Activated CD4-positive, CD25-positive, alpha-beta regulatory T cell (primary cell): ENCODE results near the gene KIF21A.
"Not testable (repeated sequence)": the region's sequence is repeated elsewhere in the genome, so short reads cannot be mapped to it uniquely, and the experiment has no call there.

Experiments
- DNase-seq, 4 experiments: peaks; one replicate each; lab custom pipeline; 2025; lab: John Stamatoyannopoulos, UW

Gene KIF21A, protein sequence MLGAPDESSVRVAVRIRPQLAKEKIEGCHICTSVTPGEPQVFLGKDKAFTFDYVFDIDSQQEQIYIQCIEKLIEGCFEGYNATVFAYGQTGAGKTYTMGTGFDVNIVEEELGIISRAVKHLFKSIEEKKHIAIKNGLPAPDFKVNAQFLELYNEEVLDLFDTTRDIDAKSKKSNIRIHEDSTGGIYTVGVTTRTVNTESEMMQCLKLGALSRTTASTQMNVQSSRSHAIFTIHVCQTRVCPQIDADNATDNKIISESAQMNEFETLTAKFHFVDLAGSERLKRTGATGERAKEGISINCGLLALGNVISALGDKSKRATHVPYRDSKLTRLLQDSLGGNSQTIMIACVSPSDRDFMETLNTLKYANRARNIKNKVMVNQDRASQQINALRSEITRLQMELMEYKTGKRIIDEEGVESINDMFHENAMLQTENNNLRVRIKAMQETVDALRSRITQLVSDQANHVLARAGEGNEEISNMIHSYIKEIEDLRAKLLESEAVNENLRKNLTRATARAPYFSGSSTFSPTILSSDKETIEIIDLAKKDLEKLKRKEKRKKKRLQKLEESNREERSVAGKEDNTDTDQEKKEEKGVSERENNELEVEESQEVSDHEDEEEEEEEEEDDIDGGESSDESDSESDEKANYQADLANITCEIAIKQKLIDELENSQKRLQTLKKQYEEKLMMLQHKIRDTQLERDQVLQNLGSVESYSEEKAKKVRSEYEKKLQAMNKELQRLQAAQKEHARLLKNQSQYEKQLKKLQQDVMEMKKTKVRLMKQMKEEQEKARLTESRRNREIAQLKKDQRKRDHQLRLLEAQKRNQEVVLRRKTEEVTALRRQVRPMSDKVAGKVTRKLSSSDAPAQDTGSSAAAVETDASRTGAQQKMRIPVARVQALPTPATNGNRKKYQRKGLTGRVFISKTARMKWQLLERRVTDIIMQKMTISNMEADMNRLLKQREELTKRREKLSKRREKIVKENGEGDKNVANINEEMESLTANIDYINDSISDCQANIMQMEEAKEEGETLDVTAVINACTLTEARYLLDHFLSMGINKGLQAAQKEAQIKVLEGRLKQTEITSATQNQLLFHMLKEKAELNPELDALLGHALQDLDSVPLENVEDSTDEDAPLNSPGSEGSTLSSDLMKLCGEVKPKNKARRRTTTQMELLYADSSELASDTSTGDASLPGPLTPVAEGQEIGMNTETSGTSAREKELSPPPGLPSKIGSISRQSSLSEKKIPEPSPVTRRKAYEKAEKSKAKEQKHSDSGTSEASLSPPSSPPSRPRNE (N-terminal part only)

DNA sequence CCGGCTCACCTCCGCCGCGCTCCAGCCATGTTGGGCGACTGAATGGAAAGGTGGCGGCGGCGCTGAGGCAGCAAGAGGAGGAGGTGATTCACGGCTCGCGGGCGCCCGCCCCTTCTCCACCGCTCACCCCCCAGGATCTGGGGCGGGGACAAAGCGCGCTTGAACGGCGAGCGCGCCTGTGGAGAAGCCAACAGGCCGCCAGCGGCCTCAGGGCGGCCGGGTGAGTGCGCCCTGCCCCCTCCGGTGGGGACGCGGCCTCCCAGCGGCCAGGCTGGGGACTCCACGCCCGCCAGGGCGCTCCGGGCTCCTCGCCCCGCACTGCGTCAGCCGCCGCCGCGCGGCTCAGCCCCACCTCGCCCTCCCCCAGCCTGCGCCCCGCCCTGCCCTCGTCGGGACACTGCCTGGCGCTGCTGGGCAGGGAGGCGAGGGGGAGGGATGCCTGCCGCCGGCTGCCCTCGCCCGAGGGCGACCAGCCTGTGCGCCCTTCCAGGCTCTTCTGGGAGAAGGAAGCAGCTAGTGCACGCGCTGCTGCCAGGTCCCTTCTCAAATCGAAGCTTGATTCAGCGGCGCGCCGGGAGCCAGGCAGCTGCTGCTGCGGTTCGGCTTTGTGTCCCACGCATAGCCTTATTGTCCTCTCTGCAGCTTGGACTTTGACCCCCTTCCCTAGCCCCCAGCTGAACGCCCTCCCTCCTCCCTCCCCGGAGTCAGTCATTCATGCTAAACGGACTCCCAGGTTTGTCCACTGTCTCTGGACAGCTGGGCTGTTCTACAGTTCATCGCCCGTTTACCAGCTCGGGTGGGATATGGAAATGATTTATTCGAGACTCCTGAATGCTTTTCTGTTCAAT is at the start of gene KIF21A:
Gene KIF21A, minus strand, starts transcription at position 40 of the 848 bp plus-strand sequence. CDS start 150 bp downstream, outside the sequence.
- peak; percentile 79 to 83 (median 80) for DNase-seq

DNA sequence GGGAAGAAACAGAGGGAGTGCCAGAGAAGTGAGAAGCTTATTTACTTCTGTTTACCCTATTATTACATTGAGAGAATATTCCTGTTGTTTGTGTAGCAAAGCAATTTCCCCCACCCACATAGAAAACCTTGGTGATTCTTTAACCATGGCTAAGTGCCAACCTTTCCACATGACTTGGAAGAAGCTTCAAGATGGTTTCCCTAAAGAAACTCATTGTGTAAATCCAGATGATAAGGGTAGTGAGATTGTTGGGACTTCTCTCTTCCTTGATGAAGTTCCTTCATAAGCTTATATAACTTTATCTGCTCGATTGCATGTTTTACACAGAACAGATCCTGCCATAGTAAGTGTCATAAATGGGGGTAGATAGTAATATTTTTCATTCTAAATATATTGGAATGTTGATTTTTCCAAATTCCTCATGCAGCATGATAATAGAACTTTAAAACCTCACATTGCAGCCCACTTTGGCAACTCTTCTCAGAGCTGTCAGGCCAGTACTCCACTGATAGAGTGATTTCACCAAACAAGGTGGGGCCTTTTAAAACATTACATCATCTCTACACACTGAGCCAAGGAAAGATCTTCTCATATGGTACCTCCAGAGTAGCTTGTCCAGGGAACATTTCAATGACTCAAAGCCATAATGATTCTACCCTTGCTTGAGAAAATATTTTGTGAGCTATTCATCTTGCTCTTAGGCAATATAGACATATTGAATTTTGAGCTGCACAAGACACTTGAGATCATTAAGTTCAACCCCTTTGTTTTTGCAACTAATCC is 47.8 kb upstream of the KIF21A start:
- no peak for DNase-seq

DNA sequence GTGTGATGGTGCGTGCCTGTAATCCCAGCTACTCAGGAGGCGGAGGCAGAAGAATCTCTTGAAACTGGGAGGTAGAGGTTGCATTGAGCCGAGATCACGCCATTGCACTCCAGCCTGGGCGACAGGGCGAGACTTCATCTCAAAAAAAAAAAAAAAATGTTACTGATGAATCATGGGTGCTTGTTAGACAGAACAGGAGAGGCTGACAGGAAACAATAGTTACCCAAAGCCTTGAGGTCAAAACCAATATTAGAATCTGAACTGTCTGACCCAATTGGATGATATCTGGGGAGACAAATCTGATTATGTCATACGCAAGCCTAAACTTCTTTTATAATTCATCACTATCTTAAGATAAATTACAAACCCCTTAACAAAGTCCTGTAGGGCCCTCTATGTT is 40.7 kb upstream of the KIF21A start:
- no peak for DNase-seq

DNA sequence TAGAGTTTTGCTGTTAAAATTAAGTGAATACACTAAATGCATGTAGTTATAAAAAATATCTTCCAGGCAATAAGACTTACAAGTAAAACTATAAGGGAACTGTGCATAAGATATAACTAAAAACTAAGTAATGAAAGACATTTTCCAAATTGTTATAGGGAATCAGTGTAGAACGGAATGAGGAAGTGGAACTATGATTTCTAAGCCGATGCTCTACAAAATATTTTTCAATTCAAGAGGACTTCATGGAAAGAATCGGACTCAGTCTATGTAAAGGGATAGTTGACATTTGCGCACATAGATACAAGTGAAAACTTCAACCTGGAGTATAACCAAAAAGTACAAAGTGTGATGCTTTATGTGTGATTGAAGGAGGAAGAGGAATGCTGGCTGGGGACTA is 40.1 kb upstream of the KIF21A start:
- no peak for DNase-seq

DNA sequence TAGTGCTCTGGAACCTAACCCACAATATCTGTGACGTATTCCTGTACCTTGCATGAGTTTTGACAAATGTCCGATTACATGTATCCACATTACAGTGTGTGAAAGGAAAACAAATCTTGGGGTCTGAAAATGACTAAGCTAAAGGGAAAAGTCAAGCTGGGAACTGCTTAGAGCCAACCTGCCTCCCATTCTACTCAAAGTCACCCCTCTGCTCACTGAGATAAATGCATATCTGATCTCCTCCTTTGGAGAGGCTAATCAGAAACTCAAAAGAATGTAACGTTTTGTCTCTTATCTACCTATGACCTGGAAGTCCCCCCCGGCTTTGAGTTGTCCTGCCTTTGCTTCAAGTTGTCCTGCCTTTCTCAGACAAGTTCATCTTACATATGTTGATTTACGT is 34.0 kb upstream of the KIF21A start:
- DNase-seq: no peak

DNA sequence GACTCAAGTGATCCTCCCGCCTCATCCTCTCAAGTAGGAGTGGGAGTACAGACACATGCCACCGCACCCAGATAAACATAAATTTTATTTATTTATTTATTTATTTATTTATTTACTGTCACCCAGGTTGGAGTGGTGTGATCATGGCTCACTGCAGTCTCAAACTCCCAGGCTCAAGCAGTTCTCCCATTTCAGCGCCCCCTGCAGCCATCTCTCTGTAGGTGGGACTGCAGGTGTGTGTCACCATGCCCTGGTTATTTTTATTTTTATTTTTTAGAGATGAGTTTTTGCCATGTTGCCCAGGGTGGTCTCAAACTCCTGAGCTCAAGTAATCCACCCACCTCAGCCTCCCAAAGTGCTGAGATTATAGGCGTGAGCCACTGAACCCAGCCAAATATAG is 33.2 kb upstream of the KIF21A start:
- DNase-seq: no peak

DNA sequence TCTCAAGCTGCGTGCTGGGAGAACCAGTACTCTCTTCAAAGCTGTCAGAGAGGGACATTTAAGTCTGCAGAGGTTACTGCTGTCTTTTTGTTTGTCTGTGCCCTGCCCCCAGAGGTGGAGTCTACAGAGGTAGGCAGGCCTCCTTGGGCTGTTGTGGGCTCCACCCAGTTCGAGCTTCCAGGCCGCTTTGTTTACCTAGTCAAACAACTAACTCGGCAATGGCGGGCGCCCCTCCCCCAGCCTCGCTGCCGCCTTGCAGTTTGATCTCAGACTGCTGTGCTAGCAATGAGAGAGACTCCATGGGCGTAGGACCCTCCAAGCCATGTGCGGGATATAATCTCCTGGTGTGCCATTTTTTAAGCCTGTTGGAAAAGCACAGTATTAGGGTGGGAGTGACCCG is 32.2 kb upstream of the KIF21A start:
- not testable (repeated sequence) for DNase-seq

DNA sequence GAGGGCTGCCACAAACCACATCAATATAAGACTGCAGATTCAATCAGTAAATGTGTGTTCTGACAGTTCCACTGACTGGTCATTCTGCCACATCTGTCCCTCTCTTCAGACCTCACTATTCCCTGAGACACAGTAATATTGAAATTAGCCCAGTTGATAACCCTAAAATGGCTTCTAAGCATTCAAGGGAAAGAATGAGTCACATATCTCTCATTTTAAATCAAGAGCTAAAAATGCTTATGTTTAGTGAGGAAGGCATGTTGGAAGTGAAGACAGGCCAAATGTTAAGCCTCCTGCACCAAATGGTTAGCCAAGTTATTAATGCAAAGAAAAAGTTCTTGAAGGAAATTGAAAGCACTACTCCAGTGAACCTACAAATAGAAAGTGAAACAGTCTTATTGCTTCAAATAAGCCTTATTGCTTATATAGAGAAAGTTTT is 24.5 kb upstream of the KIF21A start:
- no peak for DNase-seq

DNA sequence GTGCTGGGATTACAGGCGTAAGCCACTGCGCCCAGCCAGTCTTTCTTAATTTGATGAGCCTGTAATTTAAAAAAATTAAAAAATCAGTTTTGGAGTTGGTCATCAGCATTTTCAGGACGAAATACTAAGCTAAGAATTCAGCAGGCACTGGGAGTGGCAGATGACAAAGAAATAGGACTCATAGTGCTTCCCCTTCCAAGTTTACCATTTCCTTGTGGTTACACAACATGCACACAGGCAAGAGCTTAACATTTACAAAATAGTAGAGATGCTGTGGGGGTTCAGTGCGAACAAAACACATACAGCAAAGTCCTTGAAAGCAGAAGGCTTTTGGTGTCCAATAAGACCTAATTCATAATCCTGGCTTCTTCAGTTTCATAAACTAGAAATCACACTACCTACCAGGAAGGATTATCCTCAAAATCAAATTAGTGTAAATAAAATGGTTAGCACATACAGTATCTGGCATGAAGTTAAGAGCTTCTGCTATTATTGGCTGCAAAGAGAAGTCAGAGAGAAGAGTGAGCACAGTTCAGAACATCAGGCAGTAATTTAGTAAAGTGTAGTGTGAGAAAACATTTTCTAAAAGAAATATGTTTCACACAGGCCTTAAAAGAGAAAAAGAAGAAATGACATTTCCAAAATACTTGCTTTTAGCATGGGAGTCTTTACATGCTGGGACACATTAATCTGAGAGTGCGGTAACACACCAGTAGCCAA is 22.2 kb upstream of the KIF21A start:
- no peak for DNase-seq

DNA sequence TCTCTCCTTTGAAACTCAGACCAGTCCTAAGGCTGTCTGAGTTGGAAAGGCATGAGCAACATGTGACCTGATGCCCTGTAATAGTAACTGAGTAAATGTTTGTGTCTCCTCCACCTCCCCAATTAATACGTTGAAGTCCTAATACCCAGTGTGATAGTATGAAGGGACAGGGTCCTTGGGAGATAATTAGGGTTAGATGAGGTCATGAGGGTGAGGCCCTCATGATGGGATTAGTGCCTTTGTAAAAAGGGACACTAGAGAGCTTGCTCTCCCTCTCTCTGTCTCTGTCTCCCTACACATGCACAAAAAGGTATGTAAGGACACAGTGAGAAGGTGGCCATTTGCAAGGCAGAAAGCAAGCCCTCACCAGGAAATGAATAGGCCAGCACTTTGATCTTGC is 18.1 kb upstream of the KIF21A start:
- no peak for DNase-seq

DNA sequence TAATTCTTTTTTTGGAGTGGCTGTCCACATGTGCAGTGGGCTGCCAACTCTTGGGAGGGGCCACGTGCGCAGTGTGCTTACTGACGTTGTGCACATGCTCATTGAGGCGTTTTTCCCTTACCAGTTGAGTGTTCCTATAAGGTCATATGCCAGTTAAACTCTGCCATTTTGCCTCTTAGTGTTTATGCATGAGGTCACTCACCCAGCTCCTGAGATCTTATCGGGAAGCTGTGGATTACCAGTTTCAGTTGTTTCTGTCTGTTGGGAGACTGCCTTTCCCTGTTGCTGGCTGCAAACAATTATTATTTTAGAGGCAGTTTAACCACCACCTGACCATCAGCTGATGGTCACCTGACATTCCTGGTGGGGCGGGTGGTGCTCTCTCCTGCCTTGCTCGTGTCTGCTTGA is 16.1 kb upstream of the KIF21A start:
- no peak for DNase-seq

DNA sequence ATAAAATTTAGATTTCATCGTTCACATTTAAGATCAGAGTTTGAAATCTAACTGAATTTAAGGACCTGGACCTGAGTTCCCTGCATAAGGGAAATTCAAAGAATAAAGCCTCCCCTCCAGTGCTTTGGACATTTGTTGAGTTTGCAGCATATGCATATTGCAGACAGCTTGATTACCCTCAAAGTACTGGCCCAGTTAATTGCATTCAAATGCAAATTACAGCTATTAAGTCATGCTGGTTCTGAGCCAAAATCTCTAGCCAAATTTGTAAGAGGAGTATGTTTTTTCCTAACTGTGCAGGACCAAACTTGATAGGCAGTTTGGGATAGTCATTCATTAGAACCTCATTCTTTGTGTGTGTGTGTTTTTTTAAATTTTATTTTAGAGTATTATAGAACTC is 9.1 kb upstream of the KIF21A start:
- no peak for DNase-seq

DNA sequence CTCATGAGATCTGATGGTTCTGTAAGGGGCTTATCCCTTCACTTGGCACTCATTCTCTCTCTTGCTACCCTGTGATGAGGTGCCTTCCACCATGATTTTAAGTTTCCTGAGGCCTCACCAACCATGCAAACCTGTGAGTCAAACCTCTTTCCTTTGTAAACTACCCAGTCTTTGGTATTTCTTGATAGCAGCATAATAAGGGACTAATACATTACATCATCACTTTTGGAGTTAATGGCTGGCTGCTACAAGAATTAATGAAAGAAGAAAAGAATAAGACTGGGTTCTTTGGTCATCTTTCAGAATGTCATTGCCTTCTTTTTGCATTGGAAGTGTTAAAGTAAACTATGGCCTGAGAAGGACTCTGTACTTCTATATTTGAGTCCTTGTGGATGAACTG is 5.1 kb upstream of the KIF21A start:
- DNase-seq: no peak

DNA sequence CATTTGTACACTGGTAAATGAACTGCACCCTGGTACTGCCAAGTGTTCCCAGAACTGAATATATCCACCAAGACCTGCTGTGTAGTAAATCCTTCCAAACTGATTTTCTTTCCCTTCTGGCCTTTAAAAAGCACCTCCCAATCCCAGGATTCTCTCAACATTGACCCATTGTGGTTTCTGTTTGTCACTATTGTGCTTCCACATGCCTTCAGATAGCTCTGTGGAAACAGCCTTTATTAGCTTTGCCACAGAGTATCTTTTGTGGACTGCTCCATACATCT is 949 bp upstream of the KIF21A start:
- no peak for DNase-seq

DNA sequence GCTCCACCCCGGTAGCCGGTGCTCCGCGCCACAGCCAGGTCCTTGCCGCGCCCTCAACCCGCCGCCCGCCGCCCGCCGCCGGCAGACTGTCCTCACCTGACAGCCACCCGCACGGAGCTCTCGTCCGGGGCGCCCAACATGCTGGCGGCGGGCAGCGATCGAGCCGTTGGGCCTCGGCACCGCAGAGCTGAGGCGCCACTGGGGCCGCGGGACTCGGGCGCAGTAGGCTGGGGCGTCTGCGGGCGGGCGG is 164 bp downstream of the KIF21A start:
- DNase-seq: peak in 1 of 4 experiments; percentile 48

DNA sequence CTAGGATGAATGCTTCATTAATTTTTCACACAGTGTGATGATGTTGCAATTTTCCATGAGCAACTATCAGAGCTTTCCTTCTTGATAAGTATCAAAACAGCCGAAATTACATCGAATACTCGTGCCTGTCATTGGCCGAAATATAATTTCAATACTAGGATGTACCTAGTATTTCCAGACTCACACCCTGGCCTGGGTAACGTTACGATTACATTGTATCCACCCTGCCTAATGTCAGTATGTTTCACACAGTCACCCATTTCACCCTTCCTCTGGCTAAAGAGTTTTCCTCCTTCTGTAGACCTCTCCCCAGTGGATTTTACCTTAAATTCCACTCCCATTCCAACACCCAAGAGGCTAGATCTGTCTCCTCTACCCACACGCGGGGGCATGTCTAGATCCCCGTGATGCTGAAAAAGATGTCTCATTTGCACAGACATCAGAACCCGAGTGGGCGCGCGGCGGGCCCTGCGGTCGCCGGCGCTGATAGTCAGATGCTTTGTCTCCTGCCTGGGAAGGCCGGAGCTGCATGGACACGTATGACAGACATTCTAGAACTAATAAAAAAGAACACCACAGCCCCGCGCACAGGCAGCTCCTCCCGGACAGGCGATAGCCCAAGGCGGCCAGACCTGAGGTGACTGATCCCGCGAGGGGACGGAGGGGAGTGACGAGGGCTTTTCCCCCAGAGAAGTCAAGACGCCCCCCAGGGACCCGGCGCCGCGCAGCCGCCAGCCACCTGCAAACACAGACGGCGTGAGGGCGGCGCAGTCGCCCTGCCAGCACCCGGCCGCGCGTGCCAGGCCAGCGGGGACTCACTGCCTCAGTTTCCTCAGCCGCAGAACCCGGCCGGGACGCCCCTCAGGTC is 723 bp downstream of the KIF21A start:
- peak in 2 of 4 experiments; percentile 4 to 14 for DNase-seq

DNA sequence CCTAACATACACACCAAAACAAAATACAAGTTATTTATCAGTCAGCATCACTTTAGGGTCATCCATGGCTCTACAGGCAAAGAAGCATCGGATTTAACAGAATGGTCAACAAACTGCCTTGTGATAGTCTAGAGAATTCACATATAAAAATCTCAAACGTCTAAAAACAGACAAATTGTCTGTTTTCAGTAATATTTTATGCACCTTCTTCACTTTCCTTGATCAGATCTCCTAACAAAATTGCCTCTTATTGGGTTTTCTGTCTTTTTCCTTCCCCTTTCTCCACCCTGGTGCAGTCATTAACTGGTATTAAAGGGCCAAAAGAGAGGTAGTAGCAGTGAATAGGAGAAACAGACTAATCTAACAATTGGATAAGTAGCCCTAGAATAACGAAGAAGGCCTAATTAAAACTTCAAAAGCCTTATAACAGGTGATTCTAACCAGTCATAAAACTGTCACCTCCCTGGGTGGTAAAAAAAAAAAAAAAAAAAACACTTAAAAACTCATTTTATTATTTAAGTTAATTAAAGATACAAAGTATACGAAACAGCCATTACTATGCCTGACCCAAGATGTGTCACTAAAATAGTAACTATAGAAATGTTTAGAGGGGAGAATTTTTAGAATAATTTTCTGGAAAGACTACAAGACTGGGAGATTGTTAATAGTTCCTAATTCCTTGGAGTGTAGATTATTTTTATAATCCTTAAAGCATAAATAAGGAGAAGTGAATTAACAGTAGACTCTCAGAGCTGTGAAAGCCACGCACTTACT is 1.5 kb downstream of the KIF21A start:
- DNase-seq: no peak

DNA sequence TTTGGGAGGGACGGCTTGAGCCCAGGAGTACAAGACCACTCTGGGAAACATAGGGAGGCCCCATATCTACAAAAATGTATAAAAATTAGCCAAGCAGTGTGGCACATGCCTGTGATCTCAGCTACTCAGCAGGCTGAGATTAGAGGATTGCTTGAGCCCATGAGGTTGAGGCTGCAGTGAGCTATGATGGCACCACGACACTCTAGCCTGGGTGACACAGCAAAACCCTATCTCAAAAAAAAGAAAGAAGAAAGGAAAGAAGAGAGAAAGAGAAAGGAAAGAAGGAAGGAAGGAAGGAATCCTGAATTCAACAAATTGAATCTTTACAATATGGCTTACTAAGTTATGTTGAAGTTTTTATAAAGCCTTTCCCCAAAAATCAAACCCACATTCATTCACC is 2.1 kb downstream of the KIF21A start:
- no peak for DNase-seq

DNA sequence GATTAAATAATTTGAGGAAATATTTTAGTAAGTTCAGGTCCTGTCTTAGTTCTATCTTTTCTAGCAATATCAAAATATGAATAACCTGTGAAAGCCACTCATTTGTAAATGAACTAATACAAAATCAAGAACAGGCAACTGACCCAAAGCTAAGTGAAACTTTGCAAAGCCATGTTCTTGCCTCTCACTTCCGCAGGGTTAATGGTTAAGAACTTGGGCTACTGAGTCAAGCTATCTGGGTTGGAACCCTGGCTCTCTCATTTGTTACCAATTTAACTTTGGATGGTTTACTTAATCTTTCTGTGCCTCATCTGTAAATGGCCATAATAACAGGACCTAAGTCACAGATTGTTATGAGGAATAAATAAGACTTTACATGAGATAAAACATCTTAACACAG is 2.8 kb downstream of the KIF21A start:
- no peak for DNase-seq
